AG09309 (cell line): Measurements from ENCODE around the gene HIPK3.
A peak's percentile ranks its signal among the peaks of the same experiment; 100 is the strongest.
"Not testable (repeated sequence)": the region's sequence is repeated elsewhere in the genome, so short reads cannot be mapped to it uniquely, and the experiment has no call there.

Experiments used
- DNase-seq: peaks from one replicate; pipeline ENCODE4 v3.0.0-alpha.2; 2010; ENCODE audit warnings: low read depth
- H3K4me3 ChIP-seq: 2 replicates; pipeline ENCODE4 v1.5.1; 2011; ENCODE audit warnings: mild to moderate bottlenecking, low read depth, low read length, moderate library complexity; ENCODE audit not compliant: control insufficient read depth
- CTCF ChIP-seq: IDR thresholded peaks from 2 replicates; pipeline ENCODE4 v1.5.1; 2011; ENCODE audit warnings: mild to moderate bottlenecking, low read depth, low read length, inconsistent platforms; ENCODE audit not compliant: insufficient read depth, control insufficient read depth; ENCODE audit errors: missing control alignments

Gene HIPK3

GRCh38 chr11:33362051-33362910 lies 105.1 kb downstream of the HIPK3 start:
- TF ChIP-seq CTCF: peak; percentile 35
- no peak for DNase-seq
- no peak overlapping the region for H3K4me3 ChIP-seq

GRCh38 chr11:33366918-33367317 lies 109.7 kb downstream of the HIPK3 start:
- DNase-seq: no peak
- H3K4me3 ChIP-seq: no peak overlapping the region
- TF ChIP-seq CTCF: no peak

GRCh38 chr11:33368475-33368874 lies 111.3 kb downstream of the HIPK3 start:
- DNase-seq: not testable (repeated sequence)

GRCh38 chr11:33368931-33369330 lies 111.8 kb downstream of the HIPK3 start:
- no peak for DNase-seq
- no peak overlapping the region for H3K4me3 ChIP-seq
- TF ChIP-seq CTCF: no peak

More at GRCh38 chr11:33368475-33368874, 111.3 kb downstream of the HIPK3 start:
- not testable (repeated sequence) for H3K4me3 ChIP-seq

GRCh38 chr11:33373636-33374035 lies 116.5 kb downstream of the HIPK3 start:
- no peak for TF ChIP-seq CTCF
- no peak overlapping the region for H3K4me3 ChIP-seq
- no peak for DNase-seq

- no peak for DNase-seq
- TF ChIP-seq CTCF: no peak
- H3K4me3 ChIP-seq: peak overlapping the region; percentile 65
These were observed 118.1 kb downstream of the HIPK3 start for GRCh38 chr11:33375236-33375635.

- no peak for DNase-seq
- no peak for TF ChIP-seq CTCF
- peak within 1 kb of the TSS; percentile 65 for H3K4me3 ChIP-seq
These were observed 118.6 kb downstream of the HIPK3 start, which contains the start of gene KIAA1549L for GRCh38 chr11:33375688-33376311. TSS of gene KIAA1549L (plus strand) at chr11:33376108.
